DOHH2 (cell line): ENCODE measurements around the gene KRT80.

Experiments used
- EZH2phosphoT487 ChIP-seq: fragments of 200-600 bp; sonication (generic); IDR thresholded peaks from 2 replicates; pipeline ENCODE4 v1.6.1; 2017; ENCODE audit warnings: borderline replicate concordance, mild to moderate bottlenecking, antibody characterized with exemption, low read length, moderate library complexity, mixed read lengths
- TF ChIP-seq, protein P1 (sequence below): fragments of 200-600 bp; sonication (generic); IDR thresholded peaks from one replicate; pipeline ENCODE4 v1.5.1; 2014; ENCODE audit warnings: antibody characterized with exemption, mild to moderate bottlenecking, low read depth, low read length; ENCODE audit not compliant: poor library complexity, severe bottlenecking

DNA sequence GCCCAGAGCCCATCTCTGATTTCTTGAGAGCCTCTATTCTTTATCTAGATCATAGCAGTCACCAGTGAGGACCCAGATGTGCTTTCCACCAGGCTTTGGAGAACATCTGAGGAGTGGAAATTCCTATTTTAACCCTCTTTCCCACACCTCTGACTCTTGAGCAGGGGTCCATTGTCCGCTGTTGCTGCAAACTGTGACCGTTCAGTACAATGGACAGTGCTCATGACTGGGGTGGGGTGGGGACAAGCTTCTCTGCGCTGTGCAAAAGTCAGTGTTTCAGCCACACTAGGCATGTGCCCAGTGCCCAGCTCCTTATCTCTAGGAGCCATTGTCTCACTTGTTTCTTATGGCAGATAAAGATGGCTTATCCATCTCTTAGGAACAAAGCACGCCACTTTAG lies 24.3 kb upstream of the KRT80 start:
- TF ChIP-seq, protein P1, sequence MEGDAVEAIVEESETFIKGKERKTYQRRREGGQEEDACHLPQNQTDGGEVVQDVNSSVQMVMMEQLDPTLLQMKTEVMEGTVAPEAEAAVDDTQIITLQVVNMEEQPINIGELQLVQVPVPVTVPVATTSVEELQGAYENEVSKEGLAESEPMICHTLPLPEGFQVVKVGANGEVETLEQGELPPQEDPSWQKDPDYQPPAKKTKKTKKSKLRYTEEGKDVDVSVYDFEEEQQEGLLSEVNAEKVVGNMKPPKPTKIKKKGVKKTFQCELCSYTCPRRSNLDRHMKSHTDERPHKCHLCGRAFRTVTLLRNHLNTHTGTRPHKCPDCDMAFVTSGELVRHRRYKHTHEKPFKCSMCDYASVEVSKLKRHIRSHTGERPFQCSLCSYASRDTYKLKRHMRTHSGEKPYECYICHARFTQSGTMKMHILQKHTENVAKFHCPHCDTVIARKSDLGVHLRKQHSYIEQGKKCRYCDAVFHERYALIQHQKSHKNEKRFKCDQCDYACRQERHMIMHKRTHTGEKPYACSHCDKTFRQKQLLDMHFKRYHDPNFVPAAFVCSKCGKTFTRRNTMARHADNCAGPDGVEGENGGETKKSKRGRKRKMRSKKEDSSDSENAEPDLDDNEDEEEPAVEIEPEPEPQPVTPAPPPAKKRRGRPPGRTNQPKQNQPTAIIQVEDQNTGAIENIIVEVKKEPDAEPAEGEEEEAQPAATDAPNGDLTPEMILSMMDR = no peak
- no peak for TF ChIP-seq EZH2phosphoT487
